Epithelial cell of proximal tubule (primary cell): ENCODE data around the gene EXOC3L1. TPM values are rescaled to one million over a fixed set of nuclear protein-coding genes. Genes with fewer than 3 reads are reported as not detected.

ENCODE experiments used
- DNase-seq: peaks from one replicate; pipeline ENCODE4 v3.0.0-alpha.2; 2011; ENCODE audit warnings: low read depth
- H3K4me3 ChIP-seq: 2 replicates; pipeline ENCODE4 v1.5.1; 2011; ENCODE audit warnings: low read depth, mild to moderate bottlenecking, low read length
- total RNA-seq: library from RNA; depleted of rRNA; stranded (reverse); fragments of >200 nt; gene quantifications from 2 replicates; pipeline ENCODE4 v1.2.3, GENCODE V29; 2015
- TF ChIP-seq, protein P1 (sequence below): conservative IDR thresholded peaks from 2 replicates; pipeline ENCODE4 v1.5.1; 2012; ENCODE audit warnings: low read depth, mild to moderate bottlenecking, low read length

EXOC3L1 gene
- total RNA-seq, 1 donor from 2014 or later = 1.2 TPM

DNA sequence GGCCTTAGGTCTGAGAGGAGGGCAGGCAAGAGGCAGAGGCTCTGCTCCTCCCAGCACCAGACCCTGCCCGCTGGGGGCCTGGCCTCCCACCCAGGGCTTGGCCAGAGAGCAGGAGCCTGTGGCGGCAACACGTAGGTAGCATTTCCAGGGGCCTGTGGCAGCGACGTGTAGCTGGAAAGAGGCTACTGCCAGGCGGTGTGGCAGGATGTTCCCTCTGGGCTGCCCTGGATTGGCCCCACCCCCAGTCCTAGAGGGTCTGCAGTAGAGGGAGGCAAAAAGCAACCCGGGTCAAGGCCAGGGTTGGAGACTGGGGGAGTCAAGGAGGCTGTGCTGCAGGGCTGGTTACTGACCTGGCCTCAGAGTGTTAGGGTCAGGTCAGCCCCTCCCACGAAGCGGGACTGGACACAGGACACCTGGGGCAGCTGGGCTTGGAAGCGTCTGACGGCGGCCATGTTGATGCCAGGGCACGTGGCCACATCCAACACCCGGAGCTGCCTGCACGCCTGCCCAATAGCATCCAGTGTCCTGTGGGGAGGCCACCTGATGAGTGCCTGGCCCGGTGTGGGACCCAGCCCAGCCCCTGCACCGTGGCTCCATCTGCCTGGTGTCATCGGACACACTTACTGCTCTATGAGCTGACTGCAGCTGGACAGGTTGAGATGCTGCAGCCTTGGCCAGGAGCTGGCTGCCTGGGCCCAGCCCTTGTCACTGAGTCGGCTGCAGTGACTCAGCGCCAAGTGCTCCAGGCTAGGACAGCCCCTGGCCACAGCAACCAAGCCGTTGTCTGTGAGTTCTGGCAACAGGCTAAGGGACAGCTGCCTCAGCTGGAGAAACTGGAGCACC, 17.5 kb upstream of the EXOC3L1 start:
- TF ChIP-seq, protein P1, sequence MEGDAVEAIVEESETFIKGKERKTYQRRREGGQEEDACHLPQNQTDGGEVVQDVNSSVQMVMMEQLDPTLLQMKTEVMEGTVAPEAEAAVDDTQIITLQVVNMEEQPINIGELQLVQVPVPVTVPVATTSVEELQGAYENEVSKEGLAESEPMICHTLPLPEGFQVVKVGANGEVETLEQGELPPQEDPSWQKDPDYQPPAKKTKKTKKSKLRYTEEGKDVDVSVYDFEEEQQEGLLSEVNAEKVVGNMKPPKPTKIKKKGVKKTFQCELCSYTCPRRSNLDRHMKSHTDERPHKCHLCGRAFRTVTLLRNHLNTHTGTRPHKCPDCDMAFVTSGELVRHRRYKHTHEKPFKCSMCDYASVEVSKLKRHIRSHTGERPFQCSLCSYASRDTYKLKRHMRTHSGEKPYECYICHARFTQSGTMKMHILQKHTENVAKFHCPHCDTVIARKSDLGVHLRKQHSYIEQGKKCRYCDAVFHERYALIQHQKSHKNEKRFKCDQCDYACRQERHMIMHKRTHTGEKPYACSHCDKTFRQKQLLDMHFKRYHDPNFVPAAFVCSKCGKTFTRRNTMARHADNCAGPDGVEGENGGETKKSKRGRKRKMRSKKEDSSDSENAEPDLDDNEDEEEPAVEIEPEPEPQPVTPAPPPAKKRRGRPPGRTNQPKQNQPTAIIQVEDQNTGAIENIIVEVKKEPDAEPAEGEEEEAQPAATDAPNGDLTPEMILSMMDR = no peak
- no peak for DNase-seq
- no peak overlapping the region for H3K4me3 ChIP-seq

- TF ChIP-seq, protein P1 = no peak
- no peak overlapping the region for H3K4me3 ChIP-seq
- DNase-seq = no peak
Observed at GRCh38 chr16:67206838-67207248, 16.9 kb upstream of the EXOC3L1 start.

- no peak for DNase-seq
Observed at GRCh38 chr16:67206129-67206837, 16.3 kb upstream of the EXOC3L1 start.

DNA sequence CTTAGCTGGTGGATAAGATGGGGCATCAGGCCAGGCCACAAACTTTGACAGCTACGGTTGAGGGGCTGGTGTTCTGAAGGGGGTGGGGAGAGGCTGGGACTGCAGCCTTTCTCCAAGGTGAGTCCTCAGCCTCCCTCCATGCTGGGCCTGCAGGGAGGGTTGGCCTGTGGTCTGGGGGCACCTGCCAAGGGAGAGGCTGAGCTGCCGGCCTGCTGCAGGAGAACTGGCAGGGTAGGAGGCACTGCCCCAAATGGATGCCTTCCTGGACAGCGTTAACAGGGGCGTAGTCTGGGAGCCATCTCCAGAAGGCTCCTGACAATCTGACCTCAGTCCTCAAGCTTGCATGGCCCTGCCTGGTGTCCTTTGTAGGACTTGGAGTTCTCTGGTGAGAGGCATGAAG, 14.1 kb upstream of the EXOC3L1 start:
- TF ChIP-seq, protein P1 = no peak
- DNase-seq = no peak
- H3K4me3 ChIP-seq = no peak overlapping the region

More at GRCh38 chr16:67206129-67206837, 16.3 kb upstream of the EXOC3L1 start:
- H3K4me3 ChIP-seq = no peak overlapping the region
- TF ChIP-seq, protein P1 = no peak

- TF ChIP-seq, protein P1 = no peak
- DNase-seq = no peak
- H3K4me3 ChIP-seq = no peak overlapping the region
Observed at GRCh38 chr16:67202956-67203493, 13.1 kb upstream of the EXOC3L1 start.

DNA sequence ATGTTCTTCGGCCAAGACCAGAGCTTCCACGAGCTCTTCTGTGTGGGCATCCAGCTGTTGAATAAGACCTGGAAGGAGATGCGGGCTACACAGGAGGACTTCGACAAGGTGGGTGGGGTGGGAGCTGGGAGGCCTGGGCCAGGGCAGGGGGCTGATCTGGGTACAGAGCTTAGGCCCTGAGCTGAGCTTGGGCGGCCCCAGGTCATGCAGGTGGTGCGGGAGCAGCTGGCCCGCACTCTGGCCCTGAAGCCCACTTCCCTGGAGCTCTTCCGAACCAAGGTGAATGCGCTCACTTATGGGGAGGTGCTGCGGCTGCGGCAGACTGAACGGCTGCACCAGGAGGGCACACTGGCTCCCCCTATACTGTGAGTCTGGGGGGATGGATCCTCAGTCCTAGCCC, 12.5 kb upstream of the EXOC3L1 start:
- DNase-seq = no peak
- H3K4me3 ChIP-seq = no peak overlapping the region
- TF ChIP-seq, protein P1 = no peak
